HG03039 (cell line): Measurements from ENCODE around the gene TRAF2.

Source experiments
- ATAC-seq: cut with Tn5 transposase; IDR thresholded peaks from one replicate; pipeline ENCODE4 v1.9.1; 2021; ENCODE audit warnings: mild to moderate bottlenecking, moderate library complexity; ENCODE audit not compliant: unreplicated experiment

The TRAF2 gene

DNA sequence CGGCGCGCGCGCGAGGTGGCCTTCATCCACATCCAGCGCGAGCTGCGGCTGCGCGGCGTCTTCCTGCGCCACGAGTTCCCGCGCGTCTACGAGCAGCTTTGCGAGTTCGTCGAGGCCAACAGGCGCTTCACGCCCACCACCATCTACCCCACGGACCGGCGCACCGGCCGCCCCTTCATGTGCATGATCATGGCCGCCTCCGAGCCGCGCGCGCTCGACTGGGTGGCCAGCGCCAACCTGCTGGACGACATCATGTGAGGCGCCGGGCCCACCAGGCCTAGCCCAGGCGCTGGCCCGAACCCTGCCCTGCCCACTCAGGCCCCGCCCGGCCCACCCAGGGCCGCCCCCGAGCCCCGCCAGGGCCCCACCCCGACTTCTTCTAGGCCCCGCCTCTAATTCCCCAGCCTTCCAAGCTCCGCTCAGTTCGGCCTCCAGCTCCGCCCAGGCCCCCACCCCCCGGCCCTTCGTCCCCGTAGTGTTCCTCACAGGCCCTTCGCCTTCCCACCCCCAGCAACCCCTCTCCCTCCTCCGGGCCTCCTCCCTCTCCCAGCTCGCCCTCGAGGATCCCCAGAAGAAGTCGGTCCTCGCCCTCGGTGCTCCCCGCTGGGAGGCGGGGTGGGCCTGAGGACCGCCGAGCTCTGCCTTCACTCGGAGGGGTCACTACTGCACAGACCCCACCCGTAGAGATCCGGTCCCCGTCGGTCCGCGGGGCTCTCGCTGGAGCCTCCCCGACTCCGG lies 39.1 kb upstream of the TRAF2 start:
- ATAC-seq: no peak

DNA sequence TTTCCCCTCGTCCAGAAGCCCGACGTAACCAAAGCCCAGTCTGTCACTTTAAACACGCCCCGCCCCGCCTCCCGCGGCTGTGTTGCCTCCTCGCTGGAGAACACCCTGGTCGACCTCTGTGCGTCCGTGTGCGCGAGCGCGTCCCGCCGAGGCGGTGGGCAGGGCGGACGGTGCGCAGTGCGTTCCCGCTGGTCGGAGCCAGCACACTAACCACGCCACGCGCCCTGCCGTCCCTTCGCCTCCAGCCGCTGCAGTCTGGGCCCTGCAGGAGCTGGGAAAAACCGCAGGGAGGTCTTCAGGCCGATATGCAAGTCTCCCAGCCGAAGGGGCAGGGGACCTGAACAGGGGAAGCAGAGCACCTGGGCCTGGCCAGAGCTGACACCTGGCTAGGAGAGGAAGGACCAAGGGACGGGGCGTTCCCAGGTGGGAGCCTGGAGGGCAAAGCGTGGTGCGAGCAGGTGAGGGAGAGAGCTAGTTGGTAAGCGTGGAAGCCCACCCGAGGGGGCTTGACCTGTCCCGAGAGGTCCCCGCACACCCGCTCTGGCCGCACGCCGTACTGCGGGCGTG lies 38.4 kb upstream of the TRAF2 start:
- no peak for ATAC-seq

DNA sequence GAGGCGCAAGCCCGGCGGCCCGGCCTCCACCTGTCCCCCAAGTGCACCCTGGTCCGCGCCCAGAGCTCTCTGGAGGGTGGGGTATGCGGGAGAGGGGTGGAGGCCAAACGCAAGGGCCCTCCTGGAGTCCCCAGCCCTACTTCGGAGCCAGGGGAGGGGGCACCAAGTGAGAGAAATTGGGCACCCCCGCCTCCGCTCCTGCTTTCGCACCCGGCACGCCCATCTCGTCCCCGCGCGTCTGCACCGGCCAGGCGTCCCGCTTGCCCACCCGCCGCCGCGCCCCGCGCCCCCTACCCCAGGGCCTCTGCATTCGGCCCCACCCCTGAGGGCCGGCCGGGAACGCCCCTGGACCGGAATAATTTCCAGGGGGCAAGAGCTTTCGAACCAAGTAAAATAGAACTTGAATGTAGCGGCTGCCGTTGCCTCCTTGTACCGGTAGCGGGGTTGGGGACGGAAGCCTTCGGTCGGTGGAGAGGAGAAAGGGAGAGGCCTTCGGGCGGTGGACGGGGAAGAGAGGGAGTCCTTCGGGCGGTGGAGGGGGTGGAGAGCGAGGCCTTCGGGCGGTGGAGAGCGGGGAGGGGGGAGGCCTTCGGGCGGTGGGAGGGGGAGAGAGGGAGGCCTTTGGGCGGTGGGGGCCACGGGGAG lies 37.8 kb upstream of the TRAF2 start:
- no peak for ATAC-seq

DNA sequence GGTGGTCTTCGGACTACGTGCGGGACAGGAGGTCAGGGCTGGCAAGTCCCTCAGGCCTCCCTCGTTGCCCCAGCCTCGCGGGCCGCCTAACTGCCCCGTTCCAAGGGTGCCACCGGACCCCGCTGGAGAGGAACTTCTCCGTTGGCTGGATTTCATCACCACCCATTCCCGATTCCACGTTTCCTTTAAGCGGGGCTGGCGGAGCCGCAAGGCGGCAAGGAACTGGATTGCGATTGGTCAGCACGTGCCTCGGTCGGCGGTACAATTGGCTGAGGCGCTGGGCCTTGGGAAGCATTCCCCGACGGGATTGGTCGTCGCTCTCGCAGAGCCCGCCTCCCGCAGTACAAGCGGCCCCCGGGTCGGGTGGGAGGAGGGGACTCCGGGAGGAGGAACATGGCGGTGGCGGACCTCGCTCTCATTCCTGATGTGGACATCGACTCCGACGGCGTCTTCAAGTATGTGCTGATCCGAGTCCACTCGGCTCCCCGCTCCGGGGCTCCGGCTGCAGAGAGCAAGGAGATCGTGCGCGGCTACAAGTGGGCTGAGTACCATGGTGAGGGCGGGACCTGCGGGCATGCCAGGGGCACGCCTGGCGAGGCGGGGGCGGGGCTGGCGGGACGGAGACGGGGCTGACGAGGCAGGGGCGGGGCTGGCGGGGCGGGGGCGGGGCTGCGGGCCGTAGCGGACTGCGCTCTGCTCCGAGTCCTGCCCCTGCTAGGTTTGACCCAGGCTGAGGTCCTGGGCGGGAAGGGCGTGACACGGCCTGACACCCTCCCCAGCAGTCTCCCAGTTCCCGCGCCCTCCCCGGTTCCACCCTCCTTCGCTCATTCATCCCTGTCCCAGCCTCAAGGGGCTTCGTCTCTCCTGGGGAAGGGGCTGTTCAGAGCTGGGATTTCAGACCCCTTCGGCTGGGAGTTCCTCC lies 37.0 kb upstream of the TRAF2 start, which contains the start of gene PHPT1:
Gene PHPT1 (plus strand): TSS at position 372 of the 922 bp plus-strand sequence. CDS start 22 bp downstream, at position 394.
- peak; percentile 70 for ATAC-seq

DNA sequence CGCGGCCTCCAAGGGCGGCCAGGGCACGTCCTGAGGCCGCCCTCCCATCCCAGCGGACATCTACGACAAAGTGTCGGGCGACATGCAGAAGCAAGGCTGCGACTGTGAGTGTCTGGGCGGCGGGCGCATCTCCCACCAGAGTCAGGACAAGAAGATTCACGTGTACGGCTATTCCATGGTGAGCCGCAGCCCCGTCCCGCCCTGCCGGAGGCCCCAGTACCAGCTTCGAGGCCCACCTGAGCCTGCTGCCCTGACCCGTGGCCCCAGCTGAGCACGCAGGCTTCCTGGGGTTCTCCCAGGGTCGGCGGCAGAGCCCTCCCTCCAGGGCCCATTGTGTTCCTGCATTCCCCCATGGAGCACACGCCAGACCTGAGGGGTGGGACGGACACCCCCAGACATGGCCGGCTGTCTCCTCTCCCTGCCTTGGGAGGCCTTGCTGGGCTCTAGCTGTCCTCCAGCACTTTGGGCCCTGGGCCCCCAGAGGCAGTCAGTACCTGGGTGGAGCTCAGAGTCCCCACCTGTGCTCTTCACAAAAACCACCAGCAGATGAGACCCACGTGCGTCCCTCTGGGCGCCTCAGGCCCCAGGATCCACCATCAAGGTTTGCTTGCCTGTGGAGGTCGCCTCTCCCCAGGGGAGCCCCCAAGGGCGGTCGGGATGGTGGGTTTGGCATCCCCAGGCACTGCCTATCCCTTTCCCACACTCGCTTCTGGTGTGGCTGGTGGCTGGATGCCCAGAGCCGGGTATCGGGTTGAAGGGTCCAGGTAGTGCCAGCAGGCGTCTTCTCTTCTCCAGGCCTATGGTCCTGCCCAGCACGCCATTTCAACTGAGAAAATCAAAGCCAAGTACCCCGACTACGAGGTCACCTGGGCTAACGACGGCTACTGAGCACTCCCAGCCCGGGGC lies 36.1 kb upstream of the TRAF2 start:
- no peak for ATAC-seq

DNA sequence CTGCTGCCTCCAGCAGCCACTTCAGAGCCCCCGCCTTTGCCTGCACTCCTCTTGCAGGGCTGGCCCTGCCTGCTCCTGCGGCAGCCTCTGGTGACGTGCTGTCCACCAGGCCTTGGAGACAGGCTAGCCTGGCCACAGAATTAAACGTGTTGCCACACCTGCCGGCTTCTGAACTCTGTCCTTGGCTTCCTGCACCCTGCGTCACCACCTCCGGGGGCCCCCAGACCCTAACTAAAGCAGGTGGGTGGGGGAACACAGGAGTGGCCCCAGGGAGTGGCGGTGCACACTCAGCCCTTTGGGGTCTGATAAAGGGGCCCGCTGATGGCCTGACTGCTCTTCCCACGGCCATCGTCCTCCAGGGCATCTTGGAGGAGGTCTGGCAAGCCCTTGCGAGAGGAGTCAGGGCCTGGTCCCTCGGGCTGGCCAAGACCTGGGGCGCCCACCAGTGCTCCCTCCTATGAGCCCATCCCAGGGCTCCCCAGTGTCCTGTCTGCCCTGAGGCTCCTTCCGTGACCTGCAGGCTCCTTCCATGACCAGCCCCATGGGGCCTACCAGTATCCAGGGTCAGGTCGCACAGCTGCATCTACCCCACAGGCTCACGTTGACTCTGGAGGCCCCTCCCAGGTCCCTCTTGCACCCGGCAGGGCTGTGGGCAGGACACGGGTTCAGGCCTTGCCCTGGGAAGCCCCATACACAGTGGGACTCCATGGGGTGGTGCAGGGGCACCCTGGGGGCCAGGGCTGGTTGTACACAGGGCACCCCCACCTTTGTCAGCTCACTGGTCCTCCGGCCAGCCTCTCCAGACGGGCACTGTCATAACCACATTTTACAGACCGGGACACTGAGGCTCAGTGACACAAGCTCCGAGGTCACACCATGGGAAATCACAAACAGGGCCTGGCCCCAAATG lies 35.2 kb upstream of the TRAF2 start:
- ATAC-seq: no peak

DNA sequence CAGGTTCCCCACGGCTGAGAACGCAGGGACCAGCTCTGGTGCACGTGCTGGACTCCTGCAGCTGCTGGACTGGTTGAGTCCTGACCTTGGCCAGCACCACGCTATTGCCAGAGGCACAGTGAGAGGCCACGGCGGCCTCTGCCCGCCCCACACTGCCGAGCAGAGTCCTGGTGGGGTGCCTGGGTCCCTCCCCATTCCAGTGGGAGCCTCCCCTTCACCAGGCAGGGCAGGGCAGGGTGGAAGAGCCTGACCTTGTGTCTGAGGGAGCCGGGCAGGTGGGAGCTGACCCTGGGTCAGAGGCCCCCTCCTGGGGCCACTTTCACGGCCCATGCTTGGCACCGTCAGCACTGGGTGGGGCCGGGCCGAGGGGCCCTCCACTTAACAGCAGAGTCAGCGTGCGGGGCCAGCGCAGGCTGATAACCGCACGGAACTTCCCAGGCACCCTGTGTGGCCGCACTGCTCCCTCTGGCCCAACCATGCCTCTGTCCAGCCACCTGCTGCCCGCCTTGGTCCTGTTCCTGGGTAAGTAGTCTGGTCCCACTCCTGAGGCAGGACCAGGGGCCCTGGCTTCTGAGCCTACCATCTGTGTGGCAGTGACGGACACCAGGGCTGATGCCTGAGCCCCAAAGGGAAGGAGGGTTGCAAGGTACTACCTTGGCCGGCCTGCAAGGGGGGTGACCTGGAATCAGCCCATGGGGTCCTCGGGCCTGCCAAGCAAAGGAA lies 34.2 kb upstream of the TRAF2 start, which contains the start of gene MAMDC4:
Gene MAMDC4 (plus strand): TSS at position 406 of the 723 bp plus-strand sequence. CDS start 71 bp downstream, at position 477.
- no peak for ATAC-seq

DNA sequence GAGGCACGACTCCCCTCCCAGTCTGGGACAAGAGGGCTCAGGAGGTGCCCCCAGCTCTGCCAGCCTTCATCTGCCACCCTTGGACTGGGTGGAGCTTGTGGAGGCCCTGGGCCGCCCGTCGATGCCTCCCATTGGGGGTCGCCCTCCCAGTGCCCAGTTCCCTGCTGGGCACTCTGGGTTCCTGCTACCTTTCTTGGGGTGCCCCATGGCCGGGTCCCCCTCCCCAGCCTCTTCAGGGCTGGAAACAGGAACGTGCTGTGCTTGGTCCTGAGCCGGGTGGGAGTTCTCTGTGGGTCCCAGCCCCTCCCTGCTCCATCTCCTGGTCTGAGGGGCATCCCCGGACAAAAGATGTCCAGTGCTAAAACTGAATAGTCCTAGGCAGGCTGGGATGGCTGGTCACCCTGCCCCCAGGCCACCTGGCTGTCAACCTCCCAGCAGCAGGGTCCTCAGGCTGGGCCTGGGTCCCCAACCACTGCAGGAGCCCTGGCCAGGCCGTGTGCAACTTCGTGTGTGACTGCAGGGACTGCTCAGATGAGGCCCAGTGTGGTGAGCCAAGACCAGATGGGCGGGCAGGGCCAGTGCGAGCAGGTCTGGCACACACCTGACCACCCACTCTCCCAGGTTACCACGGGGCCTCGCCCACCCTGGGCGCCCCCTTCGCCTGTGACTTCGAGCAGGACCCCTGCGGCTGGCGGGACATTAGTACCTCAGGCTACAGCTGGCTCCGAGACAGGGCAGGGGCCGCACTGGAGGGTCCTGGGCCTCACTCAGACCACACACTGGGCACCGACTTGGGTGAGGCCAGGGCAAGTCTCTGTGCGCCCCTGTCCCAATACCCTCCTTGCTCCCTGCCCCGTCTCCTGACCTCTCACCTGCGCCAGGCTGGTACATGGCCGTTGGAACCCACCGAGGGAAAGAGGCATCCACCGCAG lies 33.4 kb upstream of the TRAF2 start:
- ATAC-seq: no peak

DNA sequence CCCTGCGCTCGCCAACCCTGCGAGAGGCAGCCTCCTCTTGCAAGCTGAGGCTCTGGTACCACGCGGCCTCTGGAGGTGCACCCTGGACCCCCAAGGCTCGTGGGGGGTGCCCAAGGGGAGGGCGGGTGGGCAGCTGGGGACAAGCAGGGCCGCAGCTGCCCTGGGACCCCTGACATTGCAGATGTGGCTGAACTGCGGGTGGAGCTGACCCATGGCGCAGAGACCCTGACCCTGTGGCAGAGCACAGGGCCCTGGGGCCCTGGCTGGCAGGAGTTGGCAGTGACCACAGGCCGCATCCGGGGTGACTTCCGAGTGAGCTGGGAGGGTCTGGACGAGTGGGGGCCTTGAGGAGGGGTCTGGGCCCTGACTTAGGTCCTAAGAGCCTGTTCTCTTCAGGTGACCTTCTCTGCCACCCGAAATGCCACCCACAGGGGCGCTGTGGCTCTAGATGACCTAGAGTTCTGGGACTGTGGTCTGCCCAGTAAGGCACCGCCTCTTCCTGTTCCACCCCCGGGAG lies 32.7 kb upstream of the TRAF2 start:
- ATAC-seq: no peak

DNA sequence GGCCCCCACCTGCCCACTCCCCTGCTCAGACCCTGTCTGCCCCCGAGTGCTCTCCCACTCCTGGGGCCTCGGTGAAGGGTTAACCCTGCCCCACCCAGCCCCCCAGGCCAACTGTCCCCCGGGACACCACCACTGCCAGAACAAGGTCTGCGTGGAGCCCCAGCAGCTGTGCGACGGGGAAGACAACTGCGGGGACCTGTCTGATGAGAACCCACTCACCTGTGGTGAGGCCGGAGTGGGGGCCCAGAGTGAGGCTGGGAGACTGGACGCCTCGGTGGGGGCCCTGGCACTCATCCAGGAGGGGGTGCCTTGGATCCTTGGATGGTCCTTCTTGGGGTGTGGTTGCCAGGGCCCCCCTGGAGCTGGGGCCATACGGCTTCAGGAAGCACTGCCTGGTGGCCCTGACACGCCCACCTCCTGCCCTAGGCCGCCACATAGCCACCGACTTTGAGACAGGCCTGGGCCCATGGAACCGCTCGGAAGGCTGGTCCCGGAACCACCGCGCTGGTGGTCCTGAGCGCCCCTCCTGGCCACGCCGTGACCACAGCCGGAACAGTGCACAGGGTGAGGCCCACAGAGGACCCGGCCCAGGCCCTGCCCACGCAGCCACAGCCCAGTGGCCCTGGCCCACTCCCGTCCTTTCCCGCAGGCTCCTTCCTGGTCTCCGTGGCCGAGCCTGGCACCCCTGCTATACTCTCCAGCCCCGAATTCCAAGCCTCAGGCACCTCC lies 32.0 kb upstream of the TRAF2 start:
- ATAC-seq: no peak

DNA sequence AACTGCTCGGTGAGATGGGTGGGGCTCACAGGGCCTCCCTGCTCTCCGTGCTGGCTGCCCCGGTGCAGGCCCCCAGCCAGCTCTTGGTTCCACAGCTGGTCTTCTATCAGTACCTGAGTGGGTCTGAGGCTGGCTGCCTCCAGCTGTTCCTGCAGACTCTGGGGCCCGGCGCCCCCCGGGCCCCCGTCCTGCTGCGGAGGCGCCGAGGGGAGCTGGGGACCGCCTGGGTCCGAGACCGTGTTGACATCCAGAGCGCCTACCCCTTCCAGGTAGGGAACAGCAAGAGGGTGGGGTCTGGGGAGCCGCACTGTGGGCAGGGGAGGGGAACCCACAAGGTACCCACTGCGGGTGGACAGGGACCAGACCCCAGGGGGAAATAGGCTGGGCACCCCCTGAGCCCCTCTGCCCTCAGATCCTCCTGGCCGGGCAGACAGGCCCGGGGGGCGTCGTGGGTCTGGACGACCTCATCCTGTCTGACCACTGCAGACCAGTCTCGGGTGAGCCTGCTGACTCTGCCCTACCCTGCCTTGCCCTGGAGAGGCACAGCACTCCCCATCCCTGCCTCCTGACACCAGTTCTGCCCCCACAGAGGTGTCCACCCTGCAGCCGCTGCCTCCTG lies 31.4 kb upstream of the TRAF2 start:
- ATAC-seq: no peak

DNA sequence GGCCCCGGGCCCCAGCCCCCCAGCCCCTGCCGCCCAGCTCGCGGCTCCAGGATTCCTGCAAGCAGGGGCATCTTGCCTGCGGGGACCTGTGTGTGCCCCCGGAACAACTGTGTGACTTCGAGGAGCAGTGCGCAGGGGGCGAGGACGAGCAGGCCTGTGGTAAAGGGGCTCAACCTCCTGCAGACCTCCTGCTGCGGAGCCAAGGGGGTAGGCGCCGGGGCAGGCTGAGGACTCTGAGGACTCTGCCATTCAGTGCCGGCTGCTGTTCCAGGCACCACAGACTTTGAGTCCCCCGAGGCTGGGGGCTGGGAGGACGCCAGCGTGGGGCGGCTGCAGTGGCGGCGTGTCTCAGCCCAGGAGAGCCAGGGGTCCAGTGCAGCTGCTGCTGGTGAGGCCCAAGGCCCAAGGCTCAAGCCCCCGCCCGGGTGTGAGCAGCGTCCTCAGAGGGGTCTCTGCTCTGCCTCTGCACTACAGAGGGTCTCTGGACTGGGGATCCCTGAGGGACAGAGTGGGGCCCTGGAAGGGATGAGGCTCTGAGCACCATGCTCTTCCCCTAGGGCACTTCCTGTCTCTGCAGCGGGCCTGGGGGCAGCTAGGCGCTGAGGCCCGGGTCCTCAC lies 30.7 kb upstream of the TRAF2 start:
- ATAC-seq: no peak

DNA sequence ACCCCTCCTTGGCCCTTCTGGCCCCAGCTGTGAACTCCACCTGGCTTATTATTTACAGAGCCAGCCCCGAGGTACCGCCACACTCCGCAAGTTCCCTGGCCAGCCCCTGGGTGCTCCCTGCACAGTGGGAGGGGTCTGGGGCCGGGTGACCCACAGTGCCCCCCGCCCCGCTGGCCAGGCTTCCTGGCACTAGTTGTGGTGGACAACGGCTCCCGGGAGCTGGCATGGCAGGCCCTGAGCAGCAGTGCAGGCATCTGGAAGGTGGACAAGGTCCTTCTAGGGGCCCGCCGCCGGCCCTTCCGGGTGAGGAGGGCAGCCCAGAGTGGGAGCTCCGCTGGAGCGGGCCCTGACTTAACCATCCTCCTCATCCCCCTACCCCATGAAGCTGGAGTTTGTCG lies 30.2 kb upstream of the TRAF2 start:
- ATAC-seq: no peak

DNA sequence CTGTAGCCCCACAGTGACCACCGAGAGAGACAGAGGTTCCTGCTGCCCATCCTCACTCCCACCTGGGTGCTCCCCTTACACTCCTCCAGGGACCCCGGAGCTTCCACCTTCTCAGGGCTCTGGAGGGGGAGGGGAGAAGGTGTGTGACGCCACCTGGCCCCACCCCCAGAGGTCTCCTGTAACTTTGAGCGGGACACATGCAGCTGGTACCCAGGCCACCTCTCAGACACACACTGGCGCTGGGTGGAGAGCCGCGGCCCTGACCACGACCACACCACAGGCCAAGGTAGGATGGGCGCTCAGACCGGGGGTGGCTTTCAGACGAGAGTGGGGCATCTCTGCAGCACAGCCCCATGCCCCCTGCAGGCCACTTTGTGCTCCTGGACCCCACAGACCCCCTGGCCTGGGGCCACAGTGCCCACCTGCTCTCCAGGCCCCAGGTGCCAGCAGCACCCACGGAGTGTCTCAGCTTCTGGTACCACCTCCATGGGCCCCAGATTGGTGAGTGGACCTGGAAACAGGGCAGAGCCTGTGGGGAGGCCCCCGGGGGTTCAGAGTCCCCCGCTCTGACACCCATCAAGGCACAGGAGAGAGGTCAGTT lies 29.7 kb upstream of the TRAF2 start:
- no peak for ATAC-seq

DNA sequence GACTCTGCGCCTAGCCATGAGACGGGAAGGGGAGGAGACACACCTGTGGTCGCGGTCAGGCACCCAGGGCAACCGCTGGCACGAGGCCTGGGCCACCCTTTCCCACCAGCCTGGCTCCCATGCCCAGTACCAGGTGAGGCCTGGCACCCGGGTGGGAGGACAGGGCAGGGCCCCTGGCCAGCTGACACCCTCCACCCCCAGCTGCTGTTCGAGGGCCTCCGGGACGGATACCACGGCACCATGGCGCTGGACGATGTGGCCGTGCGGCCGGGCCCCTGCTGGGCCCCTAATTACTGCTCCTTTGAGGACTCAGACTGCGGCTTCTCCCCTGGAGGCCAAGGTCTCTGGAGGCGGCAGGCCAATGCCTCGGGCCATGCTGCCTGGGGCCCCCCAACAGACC lies 29.1 kb upstream of the TRAF2 start:
- no peak for ATAC-seq
